SKM-1 treated with dmso at 0.1 percent for 144 hours (cell line): ENCODE data around the gene STAM2.
"Not testable (repeated sequence)": the region's sequence is repeated elsewhere in the genome, so short reads cannot be mapped to it uniquely, and the experiment has no call there.

Experiments used
- DNase-seq: peaks from one replicate; lab custom pipeline; 2025; ENCODE audit not compliant: unreplicated experiment; lab: John Stamatoyannopoulos, UW

STAM2 gene

GRCh38 chr2:152114366-152114765 lies 61.2 kb downstream of the STAM2 start:
- no peak for DNase-seq

GRCh38 chr2:152107140-152107539 lies 68.4 kb downstream of the STAM2 start:
- not testable (repeated sequence) for DNase-seq

DNA sequence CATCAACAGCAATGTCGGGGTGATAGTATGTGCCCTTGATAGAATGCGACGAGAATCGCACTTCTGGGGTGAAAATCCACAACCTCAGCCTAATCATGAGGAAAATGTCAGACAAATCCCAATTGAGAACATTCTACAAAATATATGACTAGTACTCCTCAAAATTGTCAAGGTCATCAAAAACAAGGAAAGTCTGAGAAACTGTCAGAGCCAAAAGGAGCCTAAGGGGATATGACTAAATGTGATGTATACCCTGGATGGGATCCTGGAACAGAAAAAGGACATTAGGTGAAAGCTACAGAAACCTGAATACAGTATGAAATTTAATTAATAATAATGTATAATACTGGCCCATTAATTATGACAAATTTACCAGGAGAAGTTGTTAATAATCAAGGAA lies 69.1 kb downstream of the STAM2 start:
- DNase-seq: no peak

DNA sequence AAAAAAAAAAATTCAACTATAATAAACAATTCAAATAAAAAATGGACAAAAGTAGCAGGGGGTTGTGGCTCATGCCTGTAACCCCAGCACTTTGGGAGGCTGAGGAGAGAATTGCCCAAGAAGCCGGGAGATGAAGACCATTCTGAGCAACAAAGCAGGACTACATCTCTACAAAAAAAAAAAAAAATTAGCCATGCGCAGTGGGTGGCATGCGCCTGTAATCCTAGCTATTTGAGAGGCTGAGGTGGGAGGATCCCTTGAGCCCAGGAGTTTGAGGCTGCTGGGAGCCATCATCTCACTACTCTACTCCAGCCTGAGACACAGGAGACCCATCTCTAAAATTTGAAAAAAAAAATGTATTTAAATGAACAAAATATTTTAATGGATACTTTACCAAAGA lies 72.3 kb downstream of the STAM2 start:
- no peak for DNase-seq

- no peak for DNase-seq
Observed at GRCh38 chr2:152100961-152101360, 74.6 kb downstream of the STAM2 start.

DNA sequence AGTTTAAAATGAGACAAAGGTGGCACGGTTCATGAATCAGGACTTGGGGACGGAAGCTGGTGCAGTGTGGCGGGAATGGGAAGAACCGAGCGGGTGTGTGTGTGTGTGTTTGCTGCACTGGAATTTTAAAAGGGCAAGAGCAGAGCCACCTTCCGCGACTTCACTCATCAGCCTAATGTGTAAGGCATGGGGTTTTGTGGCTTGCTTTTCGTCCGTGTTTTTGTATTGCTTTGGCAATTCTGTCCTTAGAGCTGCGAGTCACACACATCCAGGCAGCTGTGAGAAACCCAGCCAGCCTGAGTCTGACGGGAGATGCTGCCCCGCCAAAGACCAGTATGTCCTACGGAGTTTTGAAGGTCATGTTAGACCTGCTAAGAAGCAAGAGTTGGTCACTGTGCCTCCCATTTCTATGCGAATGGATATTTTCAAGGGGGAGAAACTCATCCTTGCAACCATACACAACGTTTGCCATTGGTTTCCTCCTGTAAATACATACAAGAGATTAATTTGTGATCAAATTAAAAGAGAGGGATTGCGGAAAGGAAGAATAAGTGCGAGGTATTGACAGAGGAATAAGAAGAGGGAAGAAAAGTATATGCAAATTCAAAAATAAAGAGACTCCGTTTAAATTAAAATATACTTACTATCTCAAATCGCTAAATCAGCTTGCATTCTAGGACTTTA lies 76.1 kb downstream of the STAM2 start:
- no peak for DNase-seq

GRCh38 chr2:152098496-152099366 lies 76.8 kb downstream of the STAM2 start, which contains the start of gene CACNB4:
Gene CACNB4 (minus strand): TSS chr2:152099044.
- DNase-seq: peak; percentile 68

DNA sequence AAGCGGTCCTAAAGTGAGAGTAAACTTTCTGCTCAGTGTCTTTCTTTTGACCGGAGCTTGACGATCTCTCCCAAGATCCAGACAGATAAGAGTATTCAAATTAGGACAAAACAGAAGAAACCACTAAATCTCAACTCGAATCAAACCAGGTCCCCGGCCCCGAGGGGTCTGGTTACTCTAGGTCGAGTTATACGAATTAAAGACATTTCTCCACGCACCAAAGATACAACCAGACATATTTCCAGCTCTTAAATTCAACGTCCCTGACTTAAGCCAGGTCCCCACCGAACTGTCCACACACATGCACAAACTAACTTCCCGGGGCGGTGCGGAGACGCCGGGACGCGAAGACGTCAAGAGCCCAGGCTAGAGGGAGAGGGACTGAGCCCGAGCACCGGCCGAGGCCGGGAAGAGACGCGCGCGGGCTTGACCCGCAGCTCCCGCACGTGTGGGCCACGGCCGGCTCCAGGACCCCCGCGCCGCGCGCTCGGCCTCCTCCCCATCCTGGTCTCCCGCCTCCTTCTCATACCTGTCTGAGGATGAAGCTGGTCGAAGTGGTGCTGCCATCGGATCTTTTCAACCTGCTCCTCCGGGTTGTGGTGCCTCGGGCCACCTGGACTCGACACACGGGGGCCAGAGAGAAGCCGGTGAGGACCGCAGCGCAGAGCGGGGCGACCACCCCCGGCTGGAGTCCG lies 77.6 kb downstream of the STAM2 start:
- DNase-seq: no peak

DNA sequence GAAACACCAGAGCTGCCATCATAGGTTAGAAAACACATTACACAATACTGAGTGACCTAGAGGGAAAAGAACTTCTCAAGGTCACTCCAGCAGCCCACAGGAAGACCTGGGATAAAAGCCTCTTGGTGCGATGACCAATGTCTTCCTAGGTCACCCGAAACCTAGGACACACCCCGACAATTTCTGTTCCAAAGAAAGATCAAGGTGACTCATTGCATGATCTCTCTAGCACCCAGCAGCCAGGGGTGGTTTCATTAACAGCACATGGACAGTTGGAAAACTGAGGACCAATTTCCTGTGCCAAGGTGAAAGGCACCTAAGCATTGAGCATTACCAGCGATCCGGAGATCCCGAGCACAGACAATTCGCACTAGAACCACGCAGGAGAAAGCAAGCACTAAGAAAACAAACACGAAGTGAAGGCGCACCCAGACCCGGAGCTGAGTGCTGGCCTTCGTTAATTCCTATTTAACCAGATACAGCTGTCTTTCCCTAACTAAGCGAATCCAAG lies 78.2 kb downstream of the STAM2 start:
- DNase-seq: no peak

DNA sequence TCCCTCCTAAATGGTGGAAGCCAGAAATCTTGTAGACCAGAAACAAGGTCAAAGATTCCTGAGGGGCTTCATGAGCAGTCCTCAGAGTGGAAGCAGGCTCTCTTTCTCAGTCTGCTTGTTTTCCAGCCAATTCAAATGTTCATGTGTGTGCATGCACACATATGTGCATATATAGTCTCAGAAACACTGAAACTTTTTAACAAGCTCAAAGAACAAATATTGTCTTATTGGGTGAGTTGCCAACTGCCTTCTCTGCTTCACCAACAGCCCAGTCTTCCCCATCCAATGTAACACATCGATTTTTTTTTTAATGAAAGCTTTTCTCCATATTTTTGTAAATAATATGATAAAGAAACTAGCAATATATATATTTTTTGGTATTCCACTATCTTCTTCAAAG lies 80.4 kb downstream of the STAM2 start:
- DNase-seq: no peak

DNA sequence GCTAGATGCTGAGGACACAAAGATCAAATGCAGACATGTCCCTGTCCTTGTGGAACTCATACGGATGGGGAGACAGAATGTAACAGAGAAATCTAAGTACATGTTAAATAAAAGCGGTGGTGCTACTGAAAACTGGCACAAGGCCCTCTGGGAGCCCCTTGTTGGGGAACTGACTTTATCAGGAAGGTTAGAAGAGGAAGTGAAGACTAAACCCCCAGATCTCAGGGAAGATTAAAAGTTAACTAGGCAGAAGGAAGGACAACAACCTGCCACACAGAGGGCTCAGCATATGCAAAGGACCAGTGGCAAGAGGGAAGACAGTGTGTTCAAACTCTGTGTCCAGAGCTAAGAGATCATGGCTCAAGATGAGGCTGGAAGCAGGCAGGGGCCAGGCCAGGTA lies 81.5 kb downstream of the STAM2 start:
- no peak for DNase-seq

- DNase-seq: no peak
Observed at GRCh38 chr2:152093464-152093863, 82.1 kb downstream of the STAM2 start.

DNA sequence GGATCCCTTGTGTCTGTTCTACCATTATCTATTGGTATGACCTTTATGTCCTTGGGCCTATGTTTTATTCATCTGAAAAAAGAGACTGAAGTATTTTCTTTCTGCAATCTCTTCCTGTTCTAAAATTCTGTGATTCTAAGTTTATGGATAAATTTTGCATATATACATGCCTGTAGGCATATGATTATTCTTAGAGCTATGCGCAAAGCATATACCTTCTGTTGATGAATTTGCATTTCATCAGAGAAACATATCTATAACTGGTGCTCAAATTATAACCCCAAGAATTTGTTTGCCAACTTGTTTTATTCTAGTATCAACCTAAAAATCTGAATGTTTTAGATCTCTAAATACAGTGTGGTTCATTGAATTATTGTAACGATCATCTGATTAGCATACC lies 83.5 kb downstream of the STAM2 start:
- no peak for DNase-seq

GRCh38 chr2:152090726-152091125 lies 84.8 kb downstream of the STAM2 start:
- DNase-seq: not testable (repeated sequence)

DNA sequence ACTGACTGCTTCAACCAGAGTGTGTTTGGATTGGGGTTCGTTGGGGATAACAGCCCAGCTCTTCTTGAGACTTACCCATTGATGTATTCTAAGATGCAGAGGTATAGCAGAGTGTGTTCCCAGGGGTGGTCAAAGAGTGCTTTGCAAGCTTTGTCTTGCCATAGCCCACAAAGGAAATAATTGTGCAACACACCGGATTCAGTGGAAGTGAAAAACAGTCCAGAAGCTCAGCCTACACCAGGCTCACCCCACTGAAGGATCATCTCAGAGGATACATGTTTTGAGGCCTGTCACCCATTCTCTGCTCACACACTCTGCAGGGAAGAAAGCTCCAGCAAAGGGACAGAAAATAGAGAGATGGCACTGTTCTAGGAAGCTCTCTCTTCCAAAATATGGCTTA lies 86.3 kb downstream of the STAM2 start:
- DNase-seq: peak; percentile 73

DNA sequence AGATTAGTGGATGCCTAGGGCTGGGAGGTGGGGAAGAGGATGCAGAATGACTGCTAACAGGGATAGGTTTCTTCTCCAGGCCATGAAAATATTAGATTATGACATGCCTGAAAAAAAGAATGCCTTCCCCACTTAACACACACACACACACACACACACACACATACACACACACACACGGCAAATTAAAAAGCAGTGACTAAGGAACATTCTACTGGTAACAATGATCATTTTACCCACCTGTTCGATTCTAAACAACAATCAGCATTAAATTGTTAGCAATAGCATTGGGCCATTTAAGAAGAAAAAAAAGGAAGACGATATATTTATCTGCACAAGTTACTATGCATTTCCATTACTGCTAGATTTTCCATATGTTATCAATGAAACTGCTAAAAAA lies 87.6 kb downstream of the STAM2 start:
- no peak for DNase-seq

GRCh38 chr2:152086231-152086630 lies 89.3 kb downstream of the STAM2 start:
- DNase-seq: no peak

- DNase-seq: no peak
Observed at GRCh38 chr2:152084076-152084475, 91.5 kb downstream of the STAM2 start.

GRCh38 chr2:152083202-152083875 lies 92.2 kb downstream of the STAM2 start:
- DNase-seq: no peak

GRCh38 chr2:152078662-152079061 lies 96.9 kb downstream of the STAM2 start:
- no peak for DNase-seq

DNA sequence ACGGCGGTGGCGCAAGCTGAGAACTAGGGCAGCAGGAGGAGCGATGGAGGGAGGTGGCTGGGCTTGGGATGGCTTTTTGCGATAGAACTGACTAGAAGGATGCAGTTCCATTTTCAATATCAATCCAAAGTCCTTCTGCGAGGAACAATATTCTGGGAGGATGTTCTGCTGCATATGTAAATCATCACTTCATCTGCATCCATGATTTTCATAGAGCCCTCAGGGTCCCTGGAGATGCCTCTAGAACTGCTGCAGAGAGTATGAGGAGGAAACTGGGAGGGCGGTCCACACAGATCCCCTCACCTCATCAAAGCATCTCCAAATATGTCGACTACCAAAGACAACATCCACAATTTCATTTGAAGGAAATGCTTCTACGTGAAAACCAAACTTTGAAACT lies 97.5 kb downstream of the STAM2 start:
- no peak for DNase-seq
